Ovary (tissue), 9 donors: ENCODE data around the gene CD40LG. TPM values are rescaled to one million over a fixed set of nuclear protein-coding genes. Genes with fewer than 3 reads are reported as not detected.
A peak's percentile ranks its signal among the peaks of the same experiment; 100 is the strongest.

ENCODE experiments used
- DNase-seq, 5 donors: peaks; one replicate each; pipeline ENCODE4 v3.0.0-alpha.2; 2019 to 2020
- H3K27ac ChIP-seq, 2 donors: fragments of 200-600 bp; one replicate each; pipeline versions ENCODE4 v1.5.1 to v1.8.0; 2019 to 2022
- H3K27me3 ChIP-seq: fragments of 200-600 bp; one replicate; pipeline ENCODE4 v1.8.0; 2022
- H3K36me3 ChIP-seq: fragments of 200-600 bp; sonication (generic); one replicate; pipeline ENCODE4 v1.5.1; 2019
- H3K4me1 ChIP-seq: one replicate; pipeline ENCODE4 v1.8.1; 2013; ENCODE audit warnings: mild to moderate bottlenecking, moderate library complexity; ENCODE audit not compliant: insufficient read depth
- H3K4me3 ChIP-seq: fragments of 200-600 bp; sonication (generic); one replicate; pipeline ENCODE4 v1.5.1; 2017
- H3K9me3 ChIP-seq, 2 donors: fragments of 200-600 bp in 1 of 2; sonication (generic) in 1 of 2; one replicate each; pipeline versions ENCODE4 v1.5.1 to v1.8.1; 2013 to 2019; ENCODE audit warnings: mild to moderate bottlenecking in 1 of 2, moderate library complexity in 1 of 2
- EP300 ChIP-seq: sonication (generic); formaldehyde crosslinking; IDR thresholded peaks from one replicate; pipeline ENCODE4 v1.6.1; 2017; ENCODE audit warnings: antibody characterized with exemption
- POLR2A ChIP-seq: fragments of 450-650 bp; IDR thresholded peaks from one replicate; pipeline ENCODE4 v1.6.1; 2017; ENCODE audit warnings: antibody characterized with exemption, mild to moderate bottlenecking, moderate library complexity
- WGBS, 3 donors: extraction: QIAGEN DNeasy Blood & Tissue Kit in 1 of 3; methylation state at CpG; one replicate each; pipeline versions ENCODE4 v1.1.5 to v1.1.7; 2013 to 2017; 5-methylcytosine and 5-hydroxymethylcytosine counted together
- intact Hi-C, 4 donors: fragments of 100-400 bp; cut with DNase I; formaldehyde crosslinking; loops; one replicate each; pipeline versions ENCODE4 v1.11.0 to v1.15.1; 2022 to 2023
- polyA plus RNA-seq, 2 donors: library from polyadenylated mRNA; stranded (reverse); fragments of 200-250 nt in 1 of 2; fragments of 350-450 nt in 1 of 2; fragmentation: Illumina TruSeq in 1 of 2; extraction: RNeasy Lipid Tissue Mini Kit (QIAGEN cat#74804) in 1 of 2; gene quantifications; one replicate each; pipeline ENCODE4 v1.2.3, GENCODE V29; 2013 to 2014
- total RNA-seq, 7 donors: library from RNA; depleted of rRNA in 2 of 7; stranded (reverse); fragments of >200 nt in 2 of 7; fragmentation: NEBNext Ultra II Directional in 3 of 7; extraction: Animal tissue kit (Norgen Biotek cat#: 25700) in 3 of 7; gene quantifications; one replicate each; pipeline versions ENCODE4 v1.1.0 to v1.2.4, GENCODE V29; 2016 to 2023
- TF ChIP-seq, protein P1 (sequence below), 3 donors: fragments of 450-650 bp in 2 of 3; fragments of 200-600 bp in 1 of 3; IDR thresholded peaks; one replicate each; pipeline versions ENCODE4 v1.5.1 to v1.8.0; 2016 to 2022; ENCODE audit warnings: antibody characterized with exemption in 3 of 3, mild to moderate bottlenecking in 1 of 3
- donor health status: DM: no; HTN: no; CAD: no; lungs with moderate emphysema.
- donor health status: DM: no; HTN: no; CAD: no.
- donor health status: Bipolar disorder and iron deficiency.
- donor health status: DM: yes; HTN: yes; CAD: no.
- donor health status: DM: no; HTN: no; CAD: no.
- donor health status: DM: yes; HTN: yes; CAD: no.

CD40LG gene
- total and polyA plus RNA-seq, 9 donors: 0.08 to 1.3 (median 0.17) TPM; not detected in 5

DNA sequence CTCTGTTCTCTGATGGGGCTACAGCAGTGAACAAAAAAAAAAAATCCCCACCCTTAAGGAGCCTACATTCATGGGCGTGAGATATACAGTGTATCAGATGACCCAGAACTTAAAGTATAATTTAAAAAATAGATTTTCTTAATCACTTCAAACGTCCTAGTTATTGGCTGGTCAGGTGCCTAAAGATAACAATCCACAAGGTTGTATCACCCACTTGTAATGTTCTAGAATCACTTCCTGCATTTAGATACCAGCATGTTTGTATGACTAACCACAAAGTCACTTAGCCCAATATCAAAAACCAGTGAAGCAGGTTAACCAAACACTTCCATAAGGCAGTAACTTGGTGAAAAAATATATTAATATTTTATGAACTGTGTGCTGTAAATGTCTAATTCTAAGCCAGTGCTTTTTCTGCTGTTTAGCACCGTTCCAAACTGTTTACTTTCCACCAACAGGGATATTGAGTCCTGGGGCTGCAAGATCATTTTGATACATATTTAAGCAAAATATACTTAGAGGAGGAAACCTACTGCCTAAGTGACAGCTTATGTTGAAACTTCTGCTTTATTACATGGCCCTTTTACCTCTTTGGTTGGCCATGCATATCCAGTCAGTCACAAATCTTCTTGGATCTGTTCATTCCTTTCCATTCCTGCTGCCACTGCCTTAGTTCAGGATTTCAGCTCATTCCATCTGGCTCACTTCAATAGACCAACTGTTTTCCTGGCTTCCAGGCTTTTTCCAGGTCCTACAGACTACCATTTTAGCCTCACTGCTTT, 43.3 kb downstream of the CD40LG start:
- DNase-seq: no peak
- Histone ChIP-seq H3K27me3 (no peaks in the 10 kb centered on the region), H3K27ac (no peak overlapping the region), H3K36me3 (no peaks in the 10 kb centered on the region), H3K4me1 (no peaks in the 10 kb centered on the region), H3K4me3 (no peak overlapping the region), H3K9me3 (no peaks in the 10 kb centered on the region)
- TF ChIP-seq EP300 (no peak), POLR2A (no peak)
- TF ChIP-seq, protein P1, sequence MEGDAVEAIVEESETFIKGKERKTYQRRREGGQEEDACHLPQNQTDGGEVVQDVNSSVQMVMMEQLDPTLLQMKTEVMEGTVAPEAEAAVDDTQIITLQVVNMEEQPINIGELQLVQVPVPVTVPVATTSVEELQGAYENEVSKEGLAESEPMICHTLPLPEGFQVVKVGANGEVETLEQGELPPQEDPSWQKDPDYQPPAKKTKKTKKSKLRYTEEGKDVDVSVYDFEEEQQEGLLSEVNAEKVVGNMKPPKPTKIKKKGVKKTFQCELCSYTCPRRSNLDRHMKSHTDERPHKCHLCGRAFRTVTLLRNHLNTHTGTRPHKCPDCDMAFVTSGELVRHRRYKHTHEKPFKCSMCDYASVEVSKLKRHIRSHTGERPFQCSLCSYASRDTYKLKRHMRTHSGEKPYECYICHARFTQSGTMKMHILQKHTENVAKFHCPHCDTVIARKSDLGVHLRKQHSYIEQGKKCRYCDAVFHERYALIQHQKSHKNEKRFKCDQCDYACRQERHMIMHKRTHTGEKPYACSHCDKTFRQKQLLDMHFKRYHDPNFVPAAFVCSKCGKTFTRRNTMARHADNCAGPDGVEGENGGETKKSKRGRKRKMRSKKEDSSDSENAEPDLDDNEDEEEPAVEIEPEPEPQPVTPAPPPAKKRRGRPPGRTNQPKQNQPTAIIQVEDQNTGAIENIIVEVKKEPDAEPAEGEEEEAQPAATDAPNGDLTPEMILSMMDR (IDR thresholded peaks at IDR 0.05): no peak
- WGBS, 3 donors: 52 to 56% (median 52%) methylated on average over 3 of the region's 3 CpGs
- intact Hi-C loops: no loop called here

- Histone ChIP-seq H3K4me1 (no peaks in the 10 kb centered on the region), H3K27ac (no peak overlapping the region), H3K4me3 (no peak overlapping the region), H3K27me3 (no peaks in the 10 kb centered on the region), H3K9me3 (no peaks in the 10 kb centered on the region), H3K36me3 (no peaks in the 10 kb centered on the region)
- intact Hi-C loops: no loop called here
- TF ChIP-seq, protein P1 (IDR thresholded peaks at IDR 0.05): no peak
- TF ChIP-seq POLR2A (no peak), EP300 (no peak)
- no peak for DNase-seq
- WGBS, 3 donors: 75 to 79% (median 76%) methylated on average over 4 of the region's 4 CpGs
These were observed 44.3 kb downstream of the CD40LG start for GRCh38 chrX:136692271-136692670.

DNA sequence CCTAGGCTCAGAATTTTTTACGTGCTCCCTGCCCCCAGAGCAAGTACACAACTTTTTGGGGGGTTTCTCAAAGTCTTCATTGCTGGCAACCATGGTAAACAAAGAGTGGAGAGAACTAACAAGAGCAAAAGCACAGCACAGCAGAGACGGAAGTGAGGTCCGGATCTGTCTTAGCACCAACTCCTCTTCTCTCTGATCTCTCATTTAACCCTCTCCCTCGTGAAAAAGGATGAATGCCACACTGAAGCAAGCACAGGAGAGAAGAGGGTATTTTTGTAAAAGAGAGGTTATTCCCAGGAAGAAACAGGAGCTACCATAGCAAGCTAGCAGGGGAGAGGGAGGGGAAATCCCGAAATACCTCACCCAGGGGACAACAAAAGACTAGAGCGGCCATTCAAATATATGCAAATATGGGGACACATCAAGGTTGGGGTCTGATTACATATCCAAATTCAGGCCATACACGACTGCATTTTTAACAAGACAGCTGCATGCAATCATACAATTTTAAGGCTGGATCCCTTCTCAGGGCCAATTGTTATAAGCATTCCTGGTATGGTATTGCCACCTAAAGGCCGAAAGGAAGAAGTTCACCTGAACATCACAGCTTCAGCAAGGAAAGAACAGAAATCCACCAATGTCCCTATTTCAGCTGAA, 46.6 kb downstream of the CD40LG start:
- Histone ChIP-seq H3K9me3 (no peaks in the 10 kb centered on the region), H3K27ac (no peak overlapping the region), H3K4me1 (no peaks in the 10 kb centered on the region), H3K4me3 (no peak overlapping the region), H3K36me3 (no peaks in the 10 kb centered on the region), H3K27me3 (no peaks in the 10 kb centered on the region)
- WGBS, 3 donors: 18 to 22% (median 21%) methylated on average over 8 of the region's 8 CpGs
- no peak for DNase-seq
- intact Hi-C loops: no loop called here
- TF ChIP-seq EP300 (no peak), POLR2A (no peak)
- TF ChIP-seq, protein P1 (IDR thresholded peaks at IDR 0.05): peak; percentile 11 to 46 (median 40)

DNA sequence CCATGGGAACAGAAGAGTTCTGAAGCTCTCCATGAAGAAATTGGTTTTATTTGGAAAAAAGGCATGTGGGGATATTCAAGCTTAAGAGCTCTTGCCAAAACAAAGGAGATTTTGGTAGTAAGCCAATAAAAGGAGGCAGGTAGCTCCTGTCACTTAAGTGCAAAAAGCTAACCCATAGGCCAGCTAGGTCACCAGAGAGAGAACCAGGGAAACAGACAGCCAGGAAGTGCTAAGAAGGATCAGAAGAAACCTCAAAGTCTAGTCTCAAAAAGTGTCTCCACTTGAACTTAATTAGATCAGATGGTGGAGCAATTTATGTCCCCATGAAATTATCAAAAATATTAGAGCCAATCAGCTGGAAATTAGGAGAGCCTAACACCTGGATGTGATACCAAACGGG, 49.2 kb downstream of the CD40LG start:
- Histone ChIP-seq H3K9me3 (no peaks in the 10 kb centered on the region), H3K36me3 (no peaks in the 10 kb centered on the region), H3K27me3 (no peaks in the 10 kb centered on the region), H3K4me1 (no peaks in the 10 kb centered on the region), H3K27ac (no peak overlapping the region), H3K4me3 (no peak overlapping the region)
- intact Hi-C loops: no loop called here
- TF ChIP-seq POLR2A (no peak), EP300 (no peak)
- TF ChIP-seq, protein P1 (IDR thresholded peaks at IDR 0.05): no peak
- no peak for DNase-seq
- WGBS, 3 donors: 40 to 43% (median 42%) methylated on average over 1 of the region's 1 CpG
